B cell (primary cell): ENCODE measurements around the gene RAB32. TPM values are rescaled to one million over a fixed set of nuclear protein-coding genes. Genes with fewer than 3 reads are reported as not detected.

Experiments used
- ATAC-seq: fragments of 200-7000 bp; cut with Tn5 transposase; one replicate; pipeline ENCODE4 v1.10.0; 2021; ENCODE audit warnings: low read depth, mild to moderate bottlenecking, moderate number of reproducible peaks, moderate library complexity
- CTCF ChIA-PET: fragments of 350-600 bp; sonication (Branson Sonifier 250); formaldehyde crosslinking; loops from one replicate; lab custom pipeline; 2021; ENCODE audit warnings: antibody characterized with exemption, inconsistent platforms; lab: Charles Lee
- POLR2A ChIA-PET: fragments of 350-600 bp; sonication (Branson Sonifier 250); formaldehyde crosslinking; loops from one replicate; lab custom pipeline; 2021; ENCODE audit warnings: antibody characterized with exemption; lab: Charles Lee
- DNase-seq: peaks from one replicate; pipeline ENCODE4 v3.0.0; 2013
- H2AFZ ChIP-seq: 2 replicates; pipeline ENCODE4 v1.6.1; 2012; ENCODE audit warnings: mild to moderate bottlenecking, low read depth, low read length; ENCODE audit not compliant: insufficient read depth, poor library complexity, severe bottlenecking
- H3K27ac ChIP-seq, 2 donors: 1 replicate in 1 of 2; 2 replicates in 1 of 2; pipeline ENCODE4 v1.5.1; 2012 to 2013; ENCODE audit warnings: low read length in 2 of 2, mild to moderate bottlenecking in 2 of 2, moderate library complexity in 1 of 2
- H3K27me3 ChIP-seq, 4 experiments: fragments of 200-600 bp in 1 of 4; sonication (generic) in 1 of 4; replicated peaks in 1 of 4; 1 replicate in 2 of 4; 2 replicates in 2 of 4; pipeline versions ENCODE4 v1.6.1 to v1.7.0; 2013 to 2016; ENCODE audit warnings: low read length in 3 of 4, mild to moderate bottlenecking in 2 of 4, mixed read lengths in 1 of 4, moderate library complexity in 1 of 4; ENCODE audit not compliant: insufficient read depth in 4 of 4, control insufficient read depth in 3 of 4; ENCODE audit errors: control extremely low read depth in 1 of 4
- H3K36me3 ChIP-seq, 2 experiments: replicated peaks in 1 of 2; 1 replicate in 1 of 2; 2 replicates in 1 of 2; pipeline versions ENCODE4 v1.6.1 to v1.7.1; 2013; ENCODE audit warnings: low read length in 1 of 2; ENCODE audit not compliant: insufficient read depth in 2 of 2, control insufficient read depth in 1 of 2; ENCODE audit errors: control extremely low read depth in 1 of 2, extremely low read depth in 1 of 2
- H3K4me1 ChIP-seq, 2 donors: fragments of 200-600 bp in 1 of 2; sonication (generic) in 1 of 2; 1 replicate in 1 of 2; 2 replicates in 1 of 2; pipeline versions ENCODE4 v1.5.1 to v1.6.1; 2013 to 2017; ENCODE audit warnings: low read length in 2 of 2; ENCODE audit not compliant: control insufficient read depth in 2 of 2, insufficient read depth in 2 of 2
- H3K4me2 ChIP-seq: replicated peaks from 2 replicates; pipeline ENCODE3; 2012; ENCODE audit warnings: mild to moderate bottlenecking, low read depth, low read length; ENCODE audit not compliant: poor library complexity, severe bottlenecking
- H3K4me3 ChIP-seq, 5 experiments: fragments of 200-600 bp in 1 of 5; sonication (generic) in 1 of 5; 1 replicate in 3 of 5; 2 replicates in 2 of 5; pipeline versions ENCODE4 v1.5.1 to v1.7.0; 2011 to 2016; ENCODE audit warnings: low read length in 4 of 5, mild to moderate bottlenecking in 4 of 5, low read depth in 2 of 5, control low read depth in 1 of 5, moderate library complexity in 1 of 5; ENCODE audit not compliant: insufficient read depth in 1 of 5; ENCODE audit errors: control extremely low read depth in 1 of 5, extremely low read depth in 1 of 5
- H3K79me2 ChIP-seq: fragments of 200-600 bp; sonication (generic); one replicate; pipeline ENCODE4 v1.6.0; 2016; ENCODE audit warnings: low read length; ENCODE audit not compliant: control insufficient read depth, insufficient read depth
- H3K9ac ChIP-seq: fragments of 200-600 bp; sonication (generic); 2 replicates; pipeline ENCODE4 v1.6.1; 2017; ENCODE audit warnings: mild to moderate bottlenecking, low read length, moderate library complexity
- H3K9me3 ChIP-seq, 3 donors: one replicate each; pipeline versions ENCODE4 v1.6.1 to v1.7.1; 2013; ENCODE audit warnings: low read length in 2 of 3; ENCODE audit not compliant: control insufficient read depth in 2 of 3, insufficient read depth in 1 of 3; ENCODE audit errors: control extremely low read depth in 1 of 3
- H4K20me1 ChIP-seq: 2 replicates; pipeline ENCODE4 v1.6.0; 2012; ENCODE audit warnings: mild to moderate bottlenecking, low read length; ENCODE audit not compliant: insufficient read depth, control insufficient read depth, poor library complexity, severe bottlenecking
- H3K27ac Mint-ChIP-seq: one replicate; pipeline ENCODE4 v1.8.0; 2021; ENCODE audit warnings: mixed read lengths
- H3K27me3 Mint-ChIP-seq: one replicate; pipeline ENCODE4 v1.8.0; 2021; ENCODE audit warnings: mixed read lengths
- H3K4me1 Mint-ChIP-seq: one replicate; pipeline ENCODE4 v1.8.0; 2021; ENCODE audit warnings: mixed read lengths
- H3K4me3 Mint-ChIP-seq: one replicate; pipeline ENCODE4 v1.8.0; 2021; ENCODE audit warnings: mixed read lengths
- H3K9me3 Mint-ChIP-seq: one replicate; pipeline ENCODE4 v1.8.0; 2022; ENCODE audit warnings: mixed read lengths; ENCODE audit not compliant: insufficient read depth
- CTCF ChIP-seq: fragments of 200-600 bp; IDR thresholded peaks from one replicate; pipeline ENCODE4 v1.8.0; 2022; ENCODE audit warnings: antibody characterized with exemption, mild to moderate bottlenecking
- EZH2 ChIP-seq: IDR thresholded peaks from 2 replicates; pipeline ENCODE4 v1.6.1; 2012; ENCODE audit warnings: borderline replicate concordance, low read depth, mild to moderate bottlenecking, moderate library complexity, low read length; ENCODE audit not compliant: insufficient read depth, poor library complexity, severe bottlenecking
- WGBS: methylation state at CpG from one replicate; pipeline ENCODE4 v1.1.5; 2013; ENCODE audit warnings: missing lambda C conversion rate; ENCODE audit not compliant: insufficient coverage; 5-methylcytosine and 5-hydroxymethylcytosine counted together
- intact Hi-C: fragments of 100-400 bp; cut with micrococcal nuclease; formaldehyde crosslinking; loops from one replicate; pipeline ENCODE4 v1.10.0; 2022
- polyA plus RNA-seq: library from polyadenylated mRNA; depleted of rRNA; stranded (reverse); fragments of >200 nt; gene quantifications from 2 replicates; pipeline ENCODE4 v1.2.3, GENCODE V29; 2012
- total RNA-seq, 2 donors: library from RNA; stranded (reverse); fragments of 120-200 nt in 1 of 2; gene quantifications; 1 replicate in 1 of 2; 2 replicates in 1 of 2; pipeline versions ENCODE4 v1.2.3 to v1.2.4, GENCODE V29; 2013 to 2022

RAB32 gene
- total and polyA plus RNA-seq, 2 donors (not counting 1 experiment from before 2014, with no cell fraction given), result 0.36 TPM; not detected in 1

- no peak overlapping the region for H3K4me3 ChIP-seq
- H2AFZ ChIP-seq, result no peak overlapping the region
- H3K79me2 ChIP-seq, result no peaks in the 10 kb centered on the region
- intact Hi-C loops, result no loop called here
- no peak overlapping the region for H3K27ac ChIP-seq
- Mint-ChIP-seq H3K27me3 (peaks cover 34% of the 10 kb centered on the region), H3K4me1 (peaks cover 12% of the 10 kb centered on the region), H3K4me3 (no peak overlapping the region), H3K9me3 (no peaks in the 10 kb centered on the region), H3K27ac (no peak overlapping the region)
- no peaks in the 10 kb centered on the region for H3K36me3 ChIP-seq
- peaks cover 0 to 21% (median 14%) of the 10 kb centered on the region in 4 experiments for H3K27me3 ChIP-seq
- ChIA-PET CTCF (interaction anchor here (0.6 to 1.1 kb wide), 2 partner anchors 13 to 20 kb away, joined by 4 to 6 read pairs; no protein-coding TSS in a partner anchor), POLR2A (no interaction called here)
- peaks cover 0 to 10% (median 0%) of the 10 kb centered on the region in 3 donors for H3K9me3 ChIP-seq
- no peak for ATAC-seq
- no peak for TF ChIP-seq EZH2
- WGBS, result no CpG with 5 or more reads among the region's 3 CpGs
- no peaks in the 10 kb centered on the region for H4K20me1 ChIP-seq
- DNase-seq, result no peak
- H3K4me1 ChIP-seq, result peaks cover 0 to 4% of the 10 kb centered on the region in 2 donors
- H3K9ac ChIP-seq, result no peak overlapping the region
- no peak overlapping the region for H3K4me2 ChIP-seq
Measured at GRCh38 chr6:146546443-146547043, 2.9 kb downstream of the RAB32 start.

- Histone ChIP-seq H3K4me1 (peaks cover 0 to 3% of the 10 kb centered on the region in 2 donors), H3K27ac (no peak overlapping the region), H3K4me2 (no peak overlapping the region), H3K4me3 (no peak overlapping the region), H3K79me2 (no peaks in the 10 kb centered on the region), H2AFZ (no peak overlapping the region), H3K36me3 (no peaks in the 10 kb centered on the region), H3K27me3 (peaks cover 0 to 12% (median 7%) of the 10 kb centered on the region in 4 experiments), H3K9ac (no peak overlapping the region), H3K9me3 (peaks cover 0 to 10% (median 0%) of the 10 kb centered on the region in 3 donors), H4K20me1 (no peaks in the 10 kb centered on the region)
- no CpG with 5 or more reads among the region's 2 CpGs for WGBS
- intact Hi-C loops, result no loop called here
- Mint-ChIP-seq H3K4me3 (no peak overlapping the region), H3K27me3 (peaks cover 24% of the 10 kb centered on the region), H3K4me1 (peaks cover 5% of the 10 kb centered on the region), H3K27ac (no peak overlapping the region), H3K9me3 (no peaks in the 10 kb centered on the region)
- CTCF ChIA-PET, result no interaction called here
- DNase-seq, result no peak
- no peak for TF ChIP-seq EZH2
- TF ChIP-seq CTCF, result no peak
- POLR2A ChIA-PET, result no interaction called here
- ATAC-seq, result no peak
Measured at GRCh38 chr6:146547889-146548288, 4.3 kb downstream of the RAB32 start.
